Measurements from ENCODE around the gene PDE9A.
"Not testable (repeated sequence)": the region's sequence is repeated elsewhere in the genome, so short reads cannot be mapped to it uniquely, and the experiment has no call there.

The PDE9A gene

GRCh38 chr21:42781150-42781970, 127.9 kb downstream of the PDE9A start:
- DNase-seq: no peak

- DNase-seq: no peak
Observed at GRCh38 chr21:42781971-42782722, 128.7 kb downstream of the PDE9A start.

GRCh38 chr21:42782723-42783242, 129.4 kb downstream of the PDE9A start:
- no peak for DNase-seq

- no peak for DNase-seq
Observed at GRCh38 chr21:42784276-42784675, 130.9 kb downstream of the PDE9A start.

GRCh38 chr21:42784896-42785451, 131.6 kb downstream of the PDE9A start:
- no peak for DNase-seq

- DNase-seq: no peak
Observed at GRCh38 chr21:42785666-42786427, 132.4 kb downstream of the PDE9A start.

GRCh38 chr21:42786884-42787283, 133.5 kb downstream of the PDE9A start:
- DNase-seq: no peak

GRCh38 chr21:42787613-42788012, 134.2 kb downstream of the PDE9A start:
- no peak for DNase-seq

- DNase-seq: no peak
Observed at GRCh38 chr21:42790520-42791065, 137.2 kb downstream of the PDE9A start.

- DNase-seq: no peak
Observed at GRCh38 chr21:42793774-42794173, 140.4 kb downstream of the PDE9A start.

- no peak for DNase-seq
Observed at GRCh38 chr21:42794551-42794950, 141.1 kb downstream of the PDE9A start.

GRCh38 chr21:42796327-42797062, 143.1 kb downstream of the PDE9A start:
- no peak for DNase-seq

GRCh38 chr21:42797522-42797921, 144.1 kb downstream of the PDE9A start:
- no peak for DNase-seq

- no peak for DNase-seq
Observed at GRCh38 chr21:42798106-42798505, 144.7 kb downstream of the PDE9A start.

- peak; percentile 46 for DNase-seq
Observed at GRCh38 chr21:42799516-42799915, 146.1 kb downstream of the PDE9A start.

- DNase-seq: no peak
Observed at GRCh38 chr21:42799948-42800347, 146.5 kb downstream of the PDE9A start.

GRCh38 chr21:42801616-42802015, 148.2 kb downstream of the PDE9A start:
- DNase-seq: not testable (repeated sequence)

- DNase-seq: no peak
Observed at GRCh38 chr21:42806509-42807140, 153.2 kb downstream of the PDE9A start.

GRCh38 chr21:42807293-42807895, 154.0 kb downstream of the PDE9A start:
- not testable (repeated sequence) for DNase-seq

GRCh38 chr21:42807938-42808613, 154.7 kb downstream of the PDE9A start:
- no peak for DNase-seq
